ENCODE measurements around the gene DUS4L.

Gene DUS4L

DNA sequence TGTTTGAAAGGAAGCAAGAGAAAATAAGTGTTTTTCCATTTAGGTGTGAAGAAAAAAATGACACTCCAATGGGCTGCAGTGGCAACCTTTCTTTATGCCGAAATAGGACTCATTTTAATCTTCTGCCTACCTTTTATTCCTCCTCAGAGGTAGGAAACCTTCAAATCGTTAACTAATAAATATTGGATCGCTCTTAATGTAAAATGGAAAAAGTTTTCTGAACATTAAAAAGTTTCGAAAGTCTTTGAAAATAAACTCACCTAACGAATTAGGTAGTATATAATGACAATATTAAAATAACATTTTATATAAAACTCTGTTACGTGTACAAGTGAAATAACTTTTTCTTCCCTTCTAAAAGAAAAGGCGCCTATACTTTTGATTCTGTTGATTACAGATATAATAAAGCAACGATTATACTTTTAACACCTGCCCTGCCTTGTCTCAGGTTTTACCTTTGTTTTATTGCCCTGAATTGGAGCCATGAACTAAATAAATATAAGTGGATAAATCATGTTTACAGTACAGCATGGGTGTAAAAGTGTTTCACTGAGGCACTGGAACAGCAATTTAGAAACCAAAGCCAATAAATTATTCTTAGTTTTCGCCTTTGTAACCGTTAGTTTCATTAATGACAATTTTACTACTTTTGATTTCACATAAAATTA lies 17.1 kb downstream of the DUS4L start:
- no peak for DNase-seq

DNA sequence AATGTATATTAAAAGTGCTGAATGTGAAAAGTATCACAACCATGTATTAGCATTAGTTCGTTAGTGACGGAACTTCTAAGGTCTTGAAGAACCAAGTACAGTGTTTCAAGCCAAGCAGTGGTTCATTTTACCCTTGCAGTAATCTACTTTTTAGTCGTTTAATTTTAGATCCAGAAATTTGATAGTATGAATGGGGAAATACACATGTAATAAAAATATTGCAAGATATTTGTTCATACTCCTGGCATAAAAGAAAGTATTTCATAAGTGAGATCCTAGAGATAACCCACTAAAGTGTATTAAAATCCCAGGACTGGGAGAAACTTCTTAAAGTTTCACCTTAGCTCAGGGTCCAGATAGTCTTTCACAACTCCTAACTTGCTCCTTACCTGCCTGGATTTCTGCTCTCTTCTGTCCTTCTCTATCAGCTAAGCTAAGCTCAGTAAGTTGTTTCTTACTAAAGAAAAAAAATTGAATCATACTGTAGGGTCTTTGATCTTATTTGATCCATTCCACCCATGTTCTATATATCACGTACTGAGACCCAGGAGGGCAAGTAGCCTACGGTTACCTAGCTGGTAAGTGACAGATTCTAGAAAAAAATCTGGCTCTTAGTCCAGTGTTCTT lies 17.7 kb downstream of the DUS4L start:
- peak; percentile 22 for DNase-seq

DNA sequence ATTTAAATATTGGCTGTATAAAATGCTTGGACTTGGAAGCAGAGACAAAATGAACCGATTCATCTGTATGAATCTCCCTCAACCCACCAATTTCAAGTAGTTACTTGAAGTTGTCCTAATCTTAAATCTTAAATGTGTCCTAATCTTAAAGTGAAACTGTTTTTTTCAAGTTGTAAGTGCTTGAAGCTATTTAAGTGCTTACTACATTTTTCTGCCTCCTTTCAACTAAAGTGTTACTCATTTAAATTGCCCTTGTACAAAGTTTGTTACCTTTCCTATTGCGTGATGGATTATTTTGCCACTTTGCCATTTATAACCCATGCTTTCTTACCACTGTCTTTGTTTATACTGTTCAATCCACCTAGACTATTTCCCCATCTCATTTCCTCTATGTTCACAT lies 19.1 kb downstream of the DUS4L start:
- peak; percentile 34 for DNase-seq

DNA sequence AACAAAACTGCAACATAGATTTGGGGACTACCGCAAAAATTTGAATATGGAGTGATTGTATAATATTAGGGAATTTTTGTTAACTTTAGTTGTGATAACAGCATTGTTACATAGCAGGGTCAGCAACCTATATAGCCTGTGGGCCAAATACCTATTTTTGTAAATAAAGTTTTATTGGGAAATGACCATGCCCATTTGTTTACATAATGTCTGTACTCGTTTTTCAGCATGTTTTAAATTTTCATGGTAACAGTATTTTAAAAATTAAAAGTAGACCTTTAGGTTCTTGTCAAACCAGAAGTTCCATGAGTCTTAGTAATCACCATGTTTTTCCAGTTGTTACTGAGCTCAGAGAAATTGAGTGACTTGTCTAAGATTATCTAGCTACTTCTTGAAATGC lies 20.9 kb downstream of the DUS4L start:
- DNase-seq: no peak

DNA sequence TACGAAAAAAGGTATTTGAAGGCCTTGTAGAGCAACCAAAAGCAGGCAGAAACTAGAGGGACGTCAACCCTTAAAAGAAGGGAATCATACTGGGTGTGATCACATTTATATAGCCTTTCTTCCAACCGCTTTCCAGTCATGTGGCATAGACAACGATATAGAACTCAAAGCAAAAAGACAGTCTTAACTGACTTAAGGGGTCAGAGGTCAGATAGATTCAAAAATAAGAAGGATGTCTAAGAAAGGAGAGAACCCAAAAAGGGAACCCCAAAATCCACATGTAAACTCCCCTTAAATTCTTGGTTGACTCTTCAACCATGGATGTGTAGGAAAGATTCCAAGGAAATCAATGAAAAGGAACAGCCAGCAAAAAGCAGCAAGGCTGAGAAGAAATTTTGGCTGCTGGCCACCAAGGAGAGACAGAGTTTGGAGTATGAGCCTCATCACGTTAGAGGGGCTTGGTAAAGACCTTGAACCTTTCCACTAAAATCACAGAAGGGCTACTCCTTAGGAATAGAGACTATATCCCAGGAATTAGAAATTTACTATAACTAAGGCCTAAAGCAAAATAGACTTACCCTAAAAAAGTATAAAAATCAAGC lies 24.9 kb downstream of the DUS4L start:
- no peak for DNase-seq

DNA sequence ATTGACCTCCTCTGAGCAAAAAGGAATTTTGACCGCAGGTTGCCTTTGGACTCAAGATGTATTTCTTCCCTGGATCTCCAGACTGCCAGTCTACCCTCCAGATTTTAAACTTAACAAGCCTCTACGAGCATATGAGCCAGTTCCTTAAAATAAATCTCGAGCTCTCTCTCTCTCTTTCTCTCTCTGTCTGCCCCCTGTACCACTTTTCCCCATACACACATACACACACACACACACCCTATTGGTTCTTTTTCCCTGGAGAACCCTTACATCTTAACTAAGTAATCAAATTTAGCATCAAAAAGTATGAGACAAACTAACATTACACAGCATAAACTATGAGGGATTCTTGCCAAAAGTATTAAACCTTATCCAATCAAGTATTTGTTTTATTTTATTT lies 27.6 kb downstream of the DUS4L start:
- no peak for DNase-seq

DNA sequence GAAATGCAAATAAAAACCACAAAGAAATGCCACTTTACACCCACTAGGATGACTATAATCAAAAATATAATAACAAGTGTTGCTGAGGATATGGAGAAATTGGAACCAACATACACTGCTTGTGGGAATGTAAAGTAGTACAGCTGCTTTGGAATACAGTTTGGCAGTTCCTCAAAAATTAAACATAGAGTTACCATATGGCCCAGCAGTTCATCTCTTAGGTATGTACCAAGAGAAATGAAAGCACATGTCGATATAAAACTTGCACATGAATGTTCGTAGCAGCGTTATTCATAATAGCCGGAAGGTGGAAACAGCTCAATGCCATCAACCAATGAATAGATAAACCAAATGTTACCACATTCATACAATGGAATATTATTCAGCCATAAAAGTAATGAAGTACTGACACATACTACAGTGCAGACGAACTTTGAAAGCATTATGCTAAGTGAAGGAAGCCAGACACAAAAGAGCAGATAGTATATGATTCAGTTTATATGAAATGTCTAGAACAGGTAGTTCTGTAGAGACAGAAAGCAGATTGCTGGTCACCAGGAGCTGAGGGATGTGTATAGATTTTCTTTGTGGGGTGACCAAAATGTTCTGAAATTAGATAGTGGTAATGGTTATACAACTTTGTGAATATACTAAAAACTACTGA lies 28.7 kb downstream of the DUS4L start:
- no peak for DNase-seq

DNA sequence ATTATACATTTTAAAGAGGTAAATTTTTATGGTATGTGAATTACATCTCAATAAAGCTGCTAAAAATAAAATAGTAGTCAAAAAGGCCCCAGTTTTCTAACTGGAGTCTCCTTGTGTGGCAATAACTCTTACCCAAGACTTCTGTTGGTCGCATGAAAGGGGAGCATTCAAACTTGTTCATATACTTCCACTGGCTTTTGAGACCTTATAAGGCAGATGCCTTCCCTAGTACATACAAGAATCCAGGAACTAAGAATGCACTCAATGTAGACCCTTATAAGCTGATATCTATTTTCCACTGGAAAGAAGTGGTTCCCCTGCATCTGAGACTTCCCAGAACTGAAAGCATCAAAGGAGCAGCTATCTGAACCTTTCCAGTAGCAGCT lies 29.2 kb downstream of the DUS4L start:
- DNase-seq: no peak

DNA sequence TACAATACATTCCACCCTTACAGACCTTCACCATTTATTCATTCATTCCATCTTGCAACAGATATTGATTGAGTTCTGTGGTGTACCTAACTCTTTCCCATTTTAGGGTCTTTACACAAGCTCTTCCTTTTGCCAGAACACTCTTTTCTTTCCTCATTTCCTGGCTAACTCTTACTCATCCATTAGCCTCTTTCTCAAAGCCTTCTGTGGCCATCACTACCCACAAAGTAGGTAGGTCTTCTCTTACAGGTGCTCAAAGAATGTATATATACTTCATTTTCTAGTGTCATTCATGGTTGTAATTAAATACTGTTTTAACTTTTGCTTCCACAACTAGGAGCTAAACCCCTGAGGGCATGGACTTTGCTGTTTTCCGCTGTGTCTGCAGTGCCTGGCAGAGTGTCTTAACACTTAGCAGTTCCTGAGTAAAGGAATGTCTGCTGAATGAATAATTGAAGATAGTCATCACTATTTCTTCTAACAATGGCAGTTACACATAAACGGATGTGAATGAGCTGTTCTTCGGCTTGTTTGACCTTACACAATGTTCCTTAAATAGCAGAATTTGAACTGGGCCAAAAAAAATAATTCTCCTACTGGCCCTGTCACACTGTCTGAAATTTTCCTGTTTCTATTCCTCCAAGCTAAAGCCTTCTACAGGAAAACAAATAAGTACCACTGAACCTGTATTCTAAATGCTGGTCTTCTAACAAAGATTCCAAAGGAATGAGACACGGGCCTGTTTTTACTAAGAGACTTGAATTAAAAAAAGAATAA lies 31.4 kb downstream of the DUS4L start:
- DNase-seq: no peak

DNA sequence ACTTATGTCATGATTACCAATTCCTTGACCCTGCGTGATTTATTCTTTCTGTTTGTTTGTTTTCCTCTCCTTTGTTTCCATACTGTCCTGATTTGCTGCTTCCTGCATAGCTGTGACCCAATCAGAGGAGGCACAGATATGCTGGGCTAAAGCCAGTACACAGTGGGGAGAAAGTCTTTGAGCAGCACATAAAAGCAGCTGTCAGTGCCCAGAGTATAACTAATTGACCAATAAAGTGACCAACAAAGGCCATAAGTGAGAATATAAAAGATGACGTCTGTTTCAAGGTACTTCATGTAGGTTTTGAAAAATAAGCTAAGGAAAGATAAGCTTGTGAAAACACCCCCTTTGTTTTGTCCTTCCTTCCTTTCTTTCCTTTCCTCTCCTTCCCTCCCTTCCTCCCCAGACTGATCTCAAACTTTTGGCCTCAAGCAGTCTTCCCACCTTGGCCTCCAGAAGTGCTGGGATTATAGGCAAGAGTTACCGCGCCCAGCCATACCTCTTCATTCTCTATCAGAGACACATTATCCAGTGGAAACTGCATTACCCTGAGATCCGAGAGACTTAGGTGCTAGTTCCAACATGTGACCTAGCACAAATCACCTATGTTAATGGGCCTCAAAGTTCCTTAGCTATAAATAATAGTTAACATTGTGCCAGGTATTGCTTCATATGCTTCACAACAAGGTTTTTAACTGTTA lies 33.3 kb downstream of the DUS4L start:
- DNase-seq: no peak

DNA sequence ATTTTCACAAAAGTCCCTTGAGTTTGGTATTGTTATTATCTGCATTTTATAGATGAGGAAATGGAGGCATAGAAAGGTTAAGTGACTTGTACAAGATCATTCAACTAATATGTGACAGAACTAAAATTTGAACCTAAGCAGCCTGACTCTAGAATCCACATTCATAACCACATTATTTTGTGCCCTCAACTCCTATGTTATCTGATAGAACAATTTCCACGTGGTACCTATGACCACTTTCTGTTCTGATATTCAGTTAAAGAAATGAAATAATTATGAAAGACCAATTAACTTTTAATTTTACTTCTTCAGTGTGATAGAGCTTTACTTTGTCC lies 33.8 kb downstream of the DUS4L start:
- DNase-seq: no peak

DNA sequence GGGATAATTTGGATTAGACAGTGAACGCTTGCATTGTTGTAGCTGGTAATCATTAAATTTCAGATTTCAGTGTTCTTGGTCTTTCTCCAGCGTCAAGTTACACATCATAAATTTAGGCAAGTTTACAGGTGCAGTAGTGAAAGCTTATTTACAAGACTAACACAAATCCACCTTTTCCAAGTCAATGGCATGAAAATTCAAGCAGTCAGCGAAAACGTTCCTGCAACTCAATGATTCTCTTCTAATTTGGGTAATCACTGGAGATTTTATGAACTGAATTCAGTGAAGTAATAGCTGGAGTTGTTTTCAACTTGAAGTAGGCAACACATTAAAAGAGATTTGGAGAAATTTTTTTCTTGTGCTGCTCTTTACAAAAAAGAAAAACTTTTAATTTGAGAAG lies 34.2 kb downstream of the DUS4L start:
- no peak for DNase-seq

DNA sequence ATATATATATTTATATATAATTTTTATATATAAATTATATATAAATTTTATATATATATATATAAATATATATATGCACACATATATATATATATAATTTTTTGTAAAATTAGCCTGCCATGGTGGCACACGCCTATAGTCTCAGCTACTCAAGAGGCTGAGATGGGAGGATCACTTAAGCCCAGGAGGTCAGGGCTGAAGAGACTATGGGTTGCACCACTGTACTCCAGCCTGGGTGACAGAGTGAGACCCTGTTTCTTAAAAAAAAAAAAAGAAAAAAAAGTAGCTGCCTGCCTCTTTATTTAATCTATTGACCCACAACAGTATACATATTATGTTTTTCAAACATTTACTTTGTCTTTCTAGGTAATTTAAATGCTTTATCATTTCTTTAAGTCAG lies 35.5 kb downstream of the DUS4L start:
- DNase-seq: no peak

DNA sequence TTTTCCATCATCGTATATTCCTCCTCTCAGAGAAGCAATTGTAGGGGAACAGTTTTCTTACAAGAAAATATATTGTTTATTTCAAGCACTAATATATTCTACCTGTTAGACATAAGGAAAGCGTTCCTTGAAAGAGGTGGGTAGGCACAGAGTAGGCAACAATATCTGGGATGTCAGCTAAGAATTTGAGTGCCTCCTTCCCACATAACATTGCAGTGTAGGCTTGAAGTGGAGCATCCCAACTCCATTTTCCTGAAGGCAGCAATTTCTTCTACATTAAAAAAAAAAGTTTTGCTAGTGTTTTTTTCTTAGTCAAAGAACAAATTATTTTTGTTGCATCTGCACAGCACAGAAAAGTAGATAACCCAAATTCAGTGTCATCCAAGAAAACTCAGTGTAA lies 37.0 kb downstream of the DUS4L start:
- DNase-seq: no peak

DNA sequence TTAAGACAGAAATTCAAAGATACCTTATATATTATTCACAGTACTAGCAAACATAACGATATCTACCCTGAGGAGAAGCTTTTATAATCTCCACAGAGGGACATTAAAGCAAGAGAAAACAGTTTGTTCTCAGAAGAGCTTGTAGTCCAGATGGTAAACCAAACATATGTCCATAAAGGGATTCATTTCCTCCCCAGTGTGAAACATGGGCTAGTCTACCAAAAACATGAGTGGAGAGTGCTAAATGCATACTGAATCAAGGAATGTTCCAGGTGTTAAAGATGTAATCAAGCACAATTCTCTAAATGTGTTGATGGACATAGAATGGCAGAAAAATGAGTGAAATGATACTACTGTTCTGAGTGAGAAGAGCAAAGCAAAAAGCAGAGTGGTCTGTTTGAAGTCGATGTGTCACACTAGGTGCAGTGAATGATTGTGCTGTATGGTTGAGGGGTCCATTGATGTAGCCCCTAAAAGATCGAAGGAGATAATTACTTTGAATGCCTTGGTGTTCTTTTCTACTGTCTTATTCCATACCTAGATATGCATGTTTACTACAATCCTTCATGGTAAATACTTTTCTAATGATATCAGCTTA lies 41.5 kb downstream of the DUS4L start:
- DNase-seq: no peak

DNA sequence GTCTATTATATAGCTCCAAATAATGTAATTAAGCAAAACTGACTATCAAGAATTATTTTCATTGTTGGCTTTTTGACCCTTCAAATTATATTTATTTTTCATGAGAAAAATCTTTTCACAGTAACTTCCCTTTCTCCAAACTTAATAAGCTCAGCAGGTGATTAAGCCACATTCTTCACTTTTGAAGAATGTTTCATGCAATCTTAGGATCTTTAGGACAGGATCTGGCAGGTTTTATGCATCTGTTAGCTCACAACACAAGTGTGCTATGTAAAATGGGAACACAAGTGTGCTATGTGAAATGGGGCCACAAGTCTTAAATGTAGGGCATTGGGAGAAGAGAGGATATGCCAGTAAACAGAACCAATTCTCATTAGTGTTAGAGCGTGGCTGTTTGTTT lies 42.5 kb downstream of the DUS4L start:
- no peak for DNase-seq

DNA sequence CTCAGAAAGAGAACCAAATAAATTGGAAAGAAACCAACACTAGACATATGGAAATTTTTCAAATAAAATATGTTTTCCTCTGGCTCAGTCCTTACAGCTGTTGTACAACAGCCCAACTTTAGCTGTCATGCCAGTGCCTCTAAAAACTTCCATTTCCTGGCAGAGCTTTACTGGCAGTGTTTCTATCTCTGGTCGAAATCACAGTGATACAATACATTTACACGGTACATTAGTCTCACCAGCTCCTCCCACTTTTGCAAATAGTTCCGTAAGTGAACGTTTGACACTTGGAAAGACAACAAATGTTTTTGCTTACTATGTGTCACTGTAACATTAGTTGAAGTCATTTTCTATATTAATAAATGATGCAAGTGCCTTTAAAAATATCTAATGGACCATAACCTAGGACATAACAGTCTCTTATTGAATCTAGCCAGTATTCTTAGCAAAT lies 46.1 kb downstream of the DUS4L start:
- no peak for DNase-seq

DNA sequence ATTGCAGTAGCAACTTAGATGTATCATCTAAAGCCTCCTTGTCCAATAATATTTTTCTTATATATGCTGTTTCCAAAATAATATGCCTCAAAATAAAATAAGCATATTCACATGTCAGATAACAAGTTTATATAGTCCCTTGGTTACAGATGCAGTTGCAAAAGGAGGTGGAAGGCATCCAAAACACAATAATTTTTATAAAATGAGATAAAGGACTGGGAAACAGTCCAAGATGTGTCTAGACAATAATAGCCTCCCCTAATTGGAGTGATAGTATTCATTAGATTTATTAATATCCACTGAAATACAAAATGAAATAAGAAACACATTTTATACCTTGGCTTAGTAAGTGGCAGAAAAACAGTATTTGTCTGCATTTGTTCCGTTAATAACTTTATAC lies 46.6 kb downstream of the DUS4L start:
- DNase-seq: peak; percentile 7

DNA sequence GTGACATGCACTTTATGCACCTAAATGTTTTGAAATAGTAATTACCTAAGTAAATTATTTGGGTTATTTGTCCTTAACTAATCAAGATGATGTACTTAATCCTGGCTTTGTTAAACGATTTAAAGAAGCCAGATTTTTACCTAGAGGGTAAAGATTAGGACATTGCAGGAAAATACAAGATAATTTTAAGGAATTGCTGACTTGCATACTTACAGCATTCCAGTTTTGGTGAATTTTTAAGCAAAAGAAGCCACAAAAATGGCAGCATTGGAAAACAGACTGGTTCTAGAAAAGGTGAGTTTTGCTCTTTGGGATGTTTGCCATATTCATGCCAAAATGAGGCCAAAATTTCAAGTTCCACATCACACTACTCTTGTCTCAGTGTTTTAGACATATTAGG lies 49.7 kb downstream of the DUS4L start:
- DNase-seq: no peak

DNA sequence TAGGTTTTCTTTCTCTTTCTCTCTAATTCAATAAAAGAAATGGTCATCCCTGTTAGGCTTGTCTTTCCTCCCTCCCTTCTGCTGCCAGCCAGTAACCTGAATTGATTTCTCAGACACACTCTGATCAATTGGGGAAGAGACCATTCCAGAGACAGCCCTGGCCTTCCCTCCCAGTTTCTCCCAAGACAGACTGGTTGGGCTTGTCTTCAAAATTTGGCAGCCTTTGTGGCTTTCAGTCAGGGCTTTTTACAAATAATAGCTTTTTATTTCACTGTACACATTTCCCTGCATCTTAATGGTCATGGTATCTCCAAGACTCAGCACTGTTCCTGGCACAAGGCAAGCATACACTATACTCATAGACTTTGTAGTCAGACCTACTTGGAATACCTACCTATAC lies 50.2 kb downstream of the DUS4L start:
- DNase-seq: no peak

DNA sequence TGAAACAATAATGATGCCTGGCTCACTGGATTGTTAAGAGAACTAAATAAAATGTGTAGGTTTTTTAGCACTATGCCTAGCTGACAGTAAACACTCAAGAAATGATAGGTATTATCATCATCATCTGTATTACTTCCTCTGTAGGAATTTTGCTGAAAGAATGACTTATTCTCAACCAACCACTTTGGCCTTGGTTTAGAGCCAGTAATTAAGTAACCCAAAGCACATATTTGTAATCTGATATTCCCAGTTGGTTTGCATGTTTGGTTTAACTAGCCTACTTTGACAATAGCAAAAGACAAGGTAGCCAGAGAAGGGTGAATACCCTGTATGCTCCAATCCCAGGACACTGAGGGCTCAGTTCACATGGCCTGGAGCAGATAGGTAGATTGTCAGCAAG lies 50.7 kb downstream of the DUS4L start:
- DNase-seq: no peak

DNA sequence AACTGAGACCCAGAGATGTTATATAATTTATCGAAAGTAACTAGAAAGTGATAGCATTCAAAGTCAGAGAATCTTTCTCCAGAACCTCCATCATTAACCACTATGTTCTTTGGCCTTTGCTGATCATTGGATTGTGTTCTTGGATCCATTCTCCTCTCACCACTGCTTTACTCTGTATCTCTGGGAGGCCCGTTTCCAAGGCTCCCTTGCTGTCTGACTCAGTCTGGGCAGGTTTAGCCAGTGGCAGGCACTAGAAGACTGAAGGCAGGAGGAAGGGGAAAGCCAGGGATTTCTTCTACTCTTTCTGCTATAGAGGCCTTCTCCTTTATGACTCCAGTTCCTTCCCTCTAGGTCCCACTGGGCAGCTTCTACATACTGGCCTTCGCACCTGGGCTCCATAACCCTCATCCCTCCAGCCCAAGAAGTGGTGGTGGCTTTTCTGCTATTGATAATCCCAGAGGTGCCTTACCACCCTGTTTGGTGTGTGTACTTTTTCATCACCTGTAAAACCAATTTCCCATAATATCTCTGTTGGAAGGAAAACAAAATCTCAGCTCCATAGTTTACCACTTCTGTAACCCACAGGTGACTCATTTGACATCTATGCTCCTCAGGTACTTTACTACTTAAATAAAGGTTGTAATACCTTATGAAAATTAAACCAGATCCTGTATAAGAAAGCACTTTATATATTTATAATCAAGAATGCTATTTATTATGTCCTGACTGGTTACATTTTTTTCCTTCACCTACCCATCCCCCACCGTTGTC lies 52.3 kb downstream of the DUS4L start:
- no peak for DNase-seq
